Stimulated activated CD4-positive, alpha-beta T cell treated with anti-CD3 and anti-CD28 coated beads, Interleukin-4, amount 100 ng/mL, for 1 hour (primary cell): ENCODE data around the gene UQCC5.

Experiments used
- DNase-seq: peaks from one replicate; pipeline ENCODE4 v3.0.0-alpha.2; 2020

UQCC5 gene

DNA sequence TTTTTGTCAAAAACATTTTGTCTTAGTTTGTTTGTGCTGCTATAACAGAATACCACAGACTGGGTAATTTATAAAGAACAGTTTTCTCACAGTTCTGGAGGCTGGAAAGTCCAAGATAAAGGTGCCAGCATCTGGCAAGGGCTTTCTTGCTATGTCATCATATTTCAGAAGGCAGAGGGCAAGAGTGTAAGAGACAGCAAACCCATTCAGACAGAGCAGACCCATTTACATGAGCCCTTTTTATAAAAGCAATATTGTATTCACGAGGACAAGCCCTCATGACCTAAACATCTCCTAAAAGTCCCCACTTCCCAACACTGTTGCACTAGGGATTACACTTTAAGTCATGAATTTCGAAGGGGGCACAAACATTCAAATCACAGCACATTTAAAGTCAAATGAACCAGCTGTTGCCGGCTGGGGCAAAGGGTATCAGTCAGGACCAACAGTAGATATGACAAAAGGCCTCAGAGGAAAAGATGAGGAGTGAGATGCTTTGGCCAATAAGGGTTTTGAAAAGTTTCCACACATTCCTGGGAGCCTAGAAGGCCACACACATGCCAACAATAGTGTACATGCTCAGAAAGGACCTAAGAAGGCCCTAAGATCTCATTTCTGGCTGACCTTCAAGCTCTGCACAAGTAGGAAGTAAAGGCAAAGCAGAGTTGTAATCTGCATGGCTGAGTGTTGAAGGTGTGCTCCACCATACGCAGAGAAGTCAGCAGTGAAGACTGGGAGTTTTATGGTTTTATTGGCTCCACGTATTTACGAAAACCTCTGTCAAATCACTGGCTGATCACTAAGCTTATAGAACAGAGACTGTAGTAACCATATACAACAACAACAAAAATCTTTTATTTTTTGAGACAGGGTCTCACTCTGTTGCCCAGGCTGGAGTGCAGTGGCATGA lies 37.9 kb downstream of the UQCC5 start:
- no peak for DNase-seq
